Neural cell (in vitro differentiated cells): Measurements from ENCODE around the gene THYN1. TPM values are rescaled to one million over a fixed set of nuclear protein-coding genes. Genes with fewer than 3 reads are reported as not detected.

ENCODE experiments used
- H2AFZ ChIP-seq: fragments of 200-600, 300-800 bp; sonication (generic), shearing (Covaris generic); 2 replicates; pipeline ENCODE4 v1.6.0; 2014; ENCODE audit warnings: low read depth, mild to moderate bottlenecking, antibody characterized with exemption, low read length, moderate library complexity
- H3F3A ChIP-seq: fragments of 200-600 bp; shearing (Covaris generic); 2 replicates; pipeline ENCODE4 v1.6.1; 2016; ENCODE audit warnings: mild to moderate bottlenecking, moderate library complexity, mixed read lengths, antibody characterized with exemption, low read length; ENCODE audit not compliant: insufficient read depth, poor library complexity, severe bottlenecking
- H3K27ac ChIP-seq: fragments of 200-600, 300-800 bp; sonication (generic), shearing (Covaris generic); 2 replicates; pipeline ENCODE4 v1.5.1; 2014; ENCODE audit warnings: mild to moderate bottlenecking, low read length, moderate library complexity
- H3K27me3 ChIP-seq: fragments of 300-800, 200-600 bp; sonication (generic), shearing (Covaris generic); 2 replicates; pipeline ENCODE4 v1.6.0; 2014; ENCODE audit warnings: mild to moderate bottlenecking, low read depth, low read length, moderate library complexity; ENCODE audit not compliant: insufficient read depth
- H3K36me3 ChIP-seq: fragments of 300-800, 200-600 bp; sonication (generic), shearing (Covaris generic); 2 replicates; pipeline ENCODE4 v1.5.1; 2014; ENCODE audit warnings: mild to moderate bottlenecking, antibody characterized with exemption, low read length, moderate library complexity; ENCODE audit not compliant: insufficient read depth
- H3K4me2 ChIP-seq: fragments of 300-800, 200-600 bp; sonication (generic), shearing (Covaris generic); 2 replicates; pipeline ENCODE4 v1.6.0; 2014; ENCODE audit warnings: mild to moderate bottlenecking, low read length
- H3K4me3 ChIP-seq: fragments of 300-800, 200-600 bp; sonication (generic), shearing (Covaris generic); 2 replicates; pipeline ENCODE4 v1.5.1; 2014; ENCODE audit warnings: mild to moderate bottlenecking, low read length, moderate library complexity
- H3K79me2 ChIP-seq: fragments of 200-600 bp; shearing (Covaris generic); replicated peaks from 2 replicates; pipeline ENCODE4 v1.6.0; 2014; ENCODE audit warnings: mild to moderate bottlenecking, low read length, moderate library complexity; ENCODE audit not compliant: insufficient read depth
- H3K9ac ChIP-seq: fragments of 300-800, 200-600 bp; sonication (generic), shearing (Covaris generic); 2 replicates; pipeline ENCODE4 v1.6.1; 2016; ENCODE audit warnings: mild to moderate bottlenecking, low read length, mixed read lengths
- H3K9me2 ChIP-seq: fragments of 200-600 bp; shearing (Covaris generic); 2 replicates; pipeline ENCODE4 v1.6.1; 2016; ENCODE audit warnings: mild to moderate bottlenecking, low read length, mixed read lengths; ENCODE audit not compliant: insufficient read depth
- H3K9me3 ChIP-seq: fragments of 200-600, 300-800 bp; sonication (generic), shearing (Covaris generic); 2 replicates; pipeline ENCODE4 v1.6.1; 2016; ENCODE audit warnings: mild to moderate bottlenecking, mixed run types, low read length, moderate library complexity, mixed read lengths
- H4K20me1 ChIP-seq: fragments of 200-600 bp; shearing (Covaris generic); 2 replicates; pipeline ENCODE4 v1.6.1; 2016; ENCODE audit warnings: mild to moderate bottlenecking, mixed run types; ENCODE audit not compliant: insufficient read depth
- EP300 ChIP-seq: fragments of 450-650 bp; conservative IDR thresholded peaks from 2 replicates; pipeline ENCODE4 v1.6.1; 2014; ENCODE audit warnings: antibody characterized with exemption, mild to moderate bottlenecking, moderate library complexity; ENCODE audit not compliant: poor library complexity, severe bottlenecking
- EZH2 ChIP-seq: fragments of 200-600, 300-800 bp; shearing (Covaris generic), sonication (generic); IDR thresholded peaks from 2 replicates; pipeline ENCODE4 v1.6.1; 2014; ENCODE audit warnings: antibody characterized with exemption, low read length, borderline replicate concordance, mild to moderate bottlenecking; ENCODE audit not compliant: insufficient read depth, poor library complexity, severe bottlenecking
- MXI1 ChIP-seq: fragments of 450-650 bp; conservative IDR thresholded peaks from 2 replicates; pipeline ENCODE4 v1.6.1; 2014; ENCODE audit warnings: antibody characterized with exemption, mild to moderate bottlenecking; ENCODE audit not compliant: poor library complexity, severe bottlenecking
- POLR2AphosphoS5 ChIP-seq: IDR thresholded peaks from 2 replicates; pipeline ENCODE4 v1.6.1; 2012
- RAD21 ChIP-seq: fragments of 450-650 bp; conservative IDR thresholded peaks from 2 replicates; pipeline ENCODE4 v1.6.1; 2014; ENCODE audit warnings: antibody characterized with exemption, mild to moderate bottlenecking, moderate library complexity
- SMC3 ChIP-seq: fragments of 450-650 bp; conservative IDR thresholded peaks from 2 replicates; pipeline ENCODE4 v1.6.1; 2014; ENCODE audit warnings: antibody characterized with exemption, mild to moderate bottlenecking, moderate library complexity; ENCODE audit not compliant: poor library complexity
- TAF1 ChIP-seq: IDR thresholded peaks from 2 replicates; pipeline ENCODE4 v1.6.1; 2012; ENCODE audit warnings: low read depth
- polyA plus RNA-seq: library from polyadenylated mRNA; depleted of rRNA; stranded (reverse); fragments of >200 nt; gene quantifications from 2 replicates; pipeline ENCODE4 v1.2.3, GENCODE V29; 2014
- TF ChIP-seq, protein P1 (sequence below): IDR thresholded peaks from 2 replicates; pipeline ENCODE4 v1.6.1; 2012; ENCODE audit warnings: borderline replicate concordance
- TF ChIP-seq, protein P2 (sequence below): fragments of 450-650 bp; IDR thresholded peaks from 2 replicates; pipeline ENCODE4 v1.5.1; 2014; ENCODE audit warnings: antibody characterized with exemption, mild to moderate bottlenecking, moderate library complexity; ENCODE audit not compliant: poor library complexity, severe bottlenecking

THYN1 gene
- polyA plus RNA-seq, 1 donor from 2014 or later: 164 TPM

DNA sequence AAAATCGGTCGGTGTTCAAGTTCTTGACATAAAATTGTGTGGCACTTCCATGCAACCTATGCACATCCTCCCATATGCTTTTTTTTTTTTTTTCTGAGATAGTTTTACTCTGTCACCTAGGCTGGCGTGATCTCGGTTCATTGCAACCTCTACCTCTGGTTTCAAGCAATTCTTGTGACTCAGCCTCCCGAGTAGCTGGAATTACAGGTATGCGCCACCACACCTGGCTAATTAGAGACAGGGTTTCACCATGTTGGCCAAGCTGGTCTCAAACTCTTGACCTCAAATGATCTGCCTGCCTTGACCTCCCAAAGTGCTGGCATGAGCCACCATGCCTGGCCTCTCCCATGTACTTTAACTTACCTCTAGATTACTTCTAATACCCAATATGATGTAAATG, 38.0 kb upstream of the THYN1 start:
- Histone ChIP-seq H3K27ac (no peak overlapping the region), H3K36me3 (no peaks in the 10 kb centered on the region), H3K4me2 (no peak overlapping the region), H4K20me1 (no peaks in the 10 kb centered on the region), H3K27me3 (no peaks in the 10 kb centered on the region), H3F3A (no peaks in the 10 kb centered on the region), H3K4me3 (no peak overlapping the region), H3K9ac (no peak overlapping the region), H3K9me3 (no peaks in the 10 kb centered on the region), H3K79me2 (no peaks in the 10 kb centered on the region), H3K9me2 (no peaks in the 10 kb centered on the region), H2AFZ (no peak overlapping the region)
- TF ChIP-seq RAD21: no peak

DNA sequence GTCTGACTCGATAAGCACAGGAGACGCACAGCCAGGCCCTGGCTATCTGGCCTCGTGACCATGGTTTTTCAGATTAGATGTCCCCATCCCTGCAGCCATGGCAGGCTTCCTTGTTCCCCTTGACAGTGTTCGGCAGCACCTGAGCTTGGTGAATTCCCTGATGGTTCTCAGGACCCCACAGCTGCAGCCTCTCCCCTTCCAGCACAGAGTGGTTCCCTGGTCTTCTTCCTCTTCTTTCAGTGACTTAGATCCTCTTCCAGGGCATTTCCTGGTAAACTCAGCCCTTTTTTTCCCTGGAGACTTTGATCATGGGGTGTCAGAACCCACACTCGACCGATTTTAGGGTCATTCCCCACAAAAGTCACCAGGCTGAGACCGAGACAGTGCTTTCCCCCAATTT, 37.5 kb upstream of the THYN1 start:
- Histone ChIP-seq H3F3A (no peaks in the 10 kb centered on the region), H3K79me2 (no peaks in the 10 kb centered on the region), H3K36me3 (no peaks in the 10 kb centered on the region), H3K27me3 (no peaks in the 10 kb centered on the region), H4K20me1 (no peaks in the 10 kb centered on the region), H2AFZ (no peak overlapping the region), H3K9me3 (no peaks in the 10 kb centered on the region), H3K9me2 (no peaks in the 10 kb centered on the region), H3K4me3 (no peak overlapping the region), H3K27ac (no peak overlapping the region), H3K9ac (no peak overlapping the region), H3K4me2 (no peak overlapping the region)
- TF ChIP-seq, protein P1, sequence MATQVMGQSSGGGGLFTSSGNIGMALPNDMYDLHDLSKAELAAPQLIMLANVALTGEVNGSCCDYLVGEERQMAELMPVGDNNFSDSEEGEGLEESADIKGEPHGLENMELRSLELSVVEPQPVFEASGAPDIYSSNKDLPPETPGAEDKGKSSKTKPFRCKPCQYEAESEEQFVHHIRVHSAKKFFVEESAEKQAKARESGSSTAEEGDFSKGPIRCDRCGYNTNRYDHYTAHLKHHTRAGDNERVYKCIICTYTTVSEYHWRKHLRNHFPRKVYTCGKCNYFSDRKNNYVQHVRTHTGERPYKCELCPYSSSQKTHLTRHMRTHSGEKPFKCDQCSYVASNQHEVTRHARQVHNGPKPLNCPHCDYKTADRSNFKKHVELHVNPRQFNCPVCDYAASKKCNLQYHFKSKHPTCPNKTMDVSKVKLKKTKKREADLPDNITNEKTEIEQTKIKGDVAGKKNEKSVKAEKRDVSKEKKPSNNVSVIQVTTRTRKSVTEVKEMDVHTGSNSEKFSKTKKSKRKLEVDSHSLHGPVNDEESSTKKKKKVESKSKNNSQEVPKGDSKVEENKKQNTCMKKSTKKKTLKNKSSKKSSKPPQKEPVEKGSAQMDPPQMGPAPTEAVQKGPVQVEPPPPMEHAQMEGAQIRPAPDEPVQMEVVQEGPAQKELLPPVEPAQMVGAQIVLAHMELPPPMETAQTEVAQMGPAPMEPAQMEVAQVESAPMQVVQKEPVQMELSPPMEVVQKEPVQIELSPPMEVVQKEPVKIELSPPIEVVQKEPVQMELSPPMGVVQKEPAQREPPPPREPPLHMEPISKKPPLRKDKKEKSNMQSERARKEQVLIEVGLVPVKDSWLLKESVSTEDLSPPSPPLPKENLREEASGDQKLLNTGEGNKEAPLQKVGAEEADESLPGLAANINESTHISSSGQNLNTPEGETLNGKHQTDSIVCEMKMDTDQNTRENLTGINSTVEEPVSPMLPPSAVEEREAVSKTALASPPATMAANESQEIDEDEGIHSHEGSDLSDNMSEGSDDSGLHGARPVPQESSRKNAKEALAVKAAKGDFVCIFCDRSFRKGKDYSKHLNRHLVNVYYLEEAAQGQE: no peak
- no peak for TF ChIP-seq EP300
- TF ChIP-seq RAD21: no peak
- TF ChIP-seq POLR2AphosphoS5: no peak
- TF ChIP-seq EZH2: no peak
- TF ChIP-seq MXI1: no peak
- TF ChIP-seq TAF1: no peak
- TF ChIP-seq, protein P2, sequence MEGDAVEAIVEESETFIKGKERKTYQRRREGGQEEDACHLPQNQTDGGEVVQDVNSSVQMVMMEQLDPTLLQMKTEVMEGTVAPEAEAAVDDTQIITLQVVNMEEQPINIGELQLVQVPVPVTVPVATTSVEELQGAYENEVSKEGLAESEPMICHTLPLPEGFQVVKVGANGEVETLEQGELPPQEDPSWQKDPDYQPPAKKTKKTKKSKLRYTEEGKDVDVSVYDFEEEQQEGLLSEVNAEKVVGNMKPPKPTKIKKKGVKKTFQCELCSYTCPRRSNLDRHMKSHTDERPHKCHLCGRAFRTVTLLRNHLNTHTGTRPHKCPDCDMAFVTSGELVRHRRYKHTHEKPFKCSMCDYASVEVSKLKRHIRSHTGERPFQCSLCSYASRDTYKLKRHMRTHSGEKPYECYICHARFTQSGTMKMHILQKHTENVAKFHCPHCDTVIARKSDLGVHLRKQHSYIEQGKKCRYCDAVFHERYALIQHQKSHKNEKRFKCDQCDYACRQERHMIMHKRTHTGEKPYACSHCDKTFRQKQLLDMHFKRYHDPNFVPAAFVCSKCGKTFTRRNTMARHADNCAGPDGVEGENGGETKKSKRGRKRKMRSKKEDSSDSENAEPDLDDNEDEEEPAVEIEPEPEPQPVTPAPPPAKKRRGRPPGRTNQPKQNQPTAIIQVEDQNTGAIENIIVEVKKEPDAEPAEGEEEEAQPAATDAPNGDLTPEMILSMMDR: no peak
- no peak for TF ChIP-seq SMC3

DNA sequence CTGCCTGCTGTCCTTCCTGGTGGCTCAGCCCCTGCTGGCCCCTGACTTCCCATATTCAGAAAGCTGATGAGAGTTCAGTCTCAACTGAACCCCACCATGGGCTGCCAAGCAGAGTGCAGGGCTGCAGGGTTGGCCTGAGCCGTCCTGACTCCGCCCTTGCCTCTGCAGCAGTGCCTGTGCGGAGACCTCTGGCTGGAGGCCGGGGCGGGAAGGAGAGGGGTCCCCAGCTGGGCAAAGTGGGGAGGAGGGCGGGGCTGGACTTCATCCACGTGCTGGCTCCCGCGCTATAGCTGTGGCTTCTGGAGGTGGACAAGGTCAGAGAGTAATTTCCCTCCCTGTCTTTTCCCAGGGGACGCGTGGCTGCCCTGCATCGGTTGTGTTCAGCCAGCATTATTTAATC, 36.6 kb upstream of the THYN1 start:
- no peak overlapping the region for H3K4me2 ChIP-seq
- H3K27me3 ChIP-seq: no peaks in the 10 kb centered on the region
- H3K4me3 ChIP-seq: no peak overlapping the region
- no peaks in the 10 kb centered on the region for H4K20me1 ChIP-seq
- TF ChIP-seq POLR2AphosphoS5 (no peak), TAF1 (no peak), RAD21 (no peak), EZH2 (no peak), SMC3 (no peak), MXI1 (no peak), EP300 (no peak)
- TF ChIP-seq, protein P2: no peak
- TF ChIP-seq, protein P1: no peak
- no peaks in the 10 kb centered on the region for H3K36me3 ChIP-seq
- H3K9ac ChIP-seq: no peak overlapping the region
- no peaks in the 10 kb centered on the region for H3K9me2 ChIP-seq
- H3K79me2 ChIP-seq: no peaks in the 10 kb centered on the region
- no peaks in the 10 kb centered on the region for H3K9me3 ChIP-seq
- no peak overlapping the region for H3K27ac ChIP-seq
- H3F3A ChIP-seq: no peaks in the 10 kb centered on the region
- no peak overlapping the region for H2AFZ ChIP-seq
